ENCODE measurements around the gene RAP1GAP2. TPM values are rescaled to one million over a fixed set of nuclear protein-coding genes. Genes with fewer than 3 reads are reported as not detected.
"Not testable (repeated sequence)": the region's sequence is repeated elsewhere in the genome, so short reads cannot be mapped to it uniquely, and the experiment has no call there.

The RAP1GAP2 gene
- total and polyA plus RNA-seq, 2 of the 8 experiments (the other 6 are each of a cell fraction or from before 2014, with no cell fraction given): 24.0 to 63.8 TPM

- no peak for TF ChIP-seq BCL11A (IDR thresholded peaks at IDR 0.05; ENCODE audit: low read depth in 2 of 2, low read length in 2 of 2)
- TF ChIP-seq TEAD4 (IDR thresholded peaks at IDR 0.05; ENCODE audit: low read depth, low read length): no peak
Observed at GRCh38 chr17:2986925-2987324, 190.7 kb downstream of the RAP1GAP2 start (continued).

GRCh38 chr17:2989396-2989795 is 193.2 kb downstream of the RAP1GAP2 start:
- H4K91ac ChIP-seq (replicated peaks; ENCODE audit: insufficient read length, low read length); H4K20me1 ChIP-seq (replicated peaks in 1 of 2; ENCODE audit: control insufficient read depth in 1 of 2, insufficient read depth in 2 of 2, low read length in 2 of 2); H2AFZ ChIP-seq (ENCODE audit: low read length); H3K56ac ChIP-seq (replicated peaks; ENCODE audit: insufficient read length, low read depth, low read length); H2BK20ac ChIP-seq (ENCODE audit: low read length); H2BK5ac ChIP-seq (ENCODE audit: low read depth, low read length); DNase-seq (ENCODE audit: low read depth in 1 of 2, low spot score in 2 of 2); H3K23me2 ChIP-seq (ENCODE audit: low read depth, low read length); H4K8ac ChIP-seq (ENCODE audit: extremely low read depth, insufficient read depth, low read length); H3K27me3 ChIP-seq (replicated peaks in 1 of 4; ENCODE audit: control insufficient read depth in 3 of 4, extremely low read depth in 1 of 4, insufficient read depth in 3 of 4, low read length in 3 of 4); H2BK12ac ChIP-seq (ENCODE audit: low read depth, low read length); H2BK120ac ChIP-seq (replicated peaks; ENCODE audit: low read depth, low read length); H3K9ac ChIP-seq (replicated peaks in 1 of 4; ENCODE audit: extremely low read depth in 1 of 4, low read depth in 3 of 4, low read length in 3 of 4); H4K5ac ChIP-seq (ENCODE audit: insufficient read length, low read depth, low read length); H3K23ac ChIP-seq (ENCODE audit: insufficient read length); H3K79me2 ChIP-seq (ENCODE audit: control insufficient read depth in 1 of 2, insufficient read depth in 2 of 2, low read length in 2 of 2); H2BK15ac ChIP-seq (ENCODE audit: low read length); H3K18ac ChIP-seq (ENCODE audit: extremely low read depth, low read length); FAIRE-seq; H3K4ac ChIP-seq (replicated peaks; ENCODE audit: insufficient read length, low read depth, low read length); H3K9me3 ChIP-seq (ENCODE audit: insufficient read depth in 2 of 2, low read depth in 1 of 2, low read length in 1 of 2); H3K79me1 ChIP-seq (ENCODE audit: low read depth, low read length); H3K4me2 ChIP-seq (ENCODE audit: insufficient read depth in 1 of 2, low read depth in 2 of 2, low read length in 2 of 2); POLR2A ChIA-PET (ENCODE audit: partially characterized antibody); H3K27ac ChIP-seq (ENCODE audit: low read depth, low read length); H2AK5ac ChIP-seq (ENCODE audit: low read depth, low read length); H3K4me1 ChIP-seq (replicated peaks in 1 of 4; ENCODE audit: control insufficient read depth in 3 of 4, insufficient read depth in 4 of 4, low read length in 3 of 4); H3K14ac ChIP-seq (ENCODE audit: insufficient read length); H3K4me3 ChIP-seq (ENCODE audit: extremely low read depth in 1 of 4, insufficient read depth in 2 of 4, low read depth in 3 of 4, low read length in 4 of 4): not testable (repeated sequence)
- 98% methylated on average over 11 of the region's 11 CpGs; no CpG with 5 or more reads in 1 of the 2 experiments for WGBS, 2 experiments (ENCODE audit: extremely low coverage in 1 of 2, insufficient coverage in 1 of 2, insufficient read length in 1 of 2, insufficient replicate concordance in 2 of 2, low coverage in 1 of 2, low lambda C conversion rate in 2 of 2, missing lambda C conversion rate in 1 of 2)
- CTCF ChIA-PET (ENCODE audit: partially characterized antibody): interaction anchor here (0.6 to 2.0 kb wide), 2 partner anchors 9 to 23 kb away, joined by 4 to 6 read pairs; no protein-coding TSS in a partner anchor
- peaks cover 7 to 27% (median 13%) of the 10 kb centered on the region in 4 experiments; a peak in 6 of 8 replicates for H3K36me3 ChIP-seq (ENCODE audit: control insufficient read depth in 2 of 4, insufficient read depth in 4 of 4, low read length in 3 of 4)
